Measurements from ENCODE around the gene GDA.

GDA gene

GRCh38 chr9:72151104-72151503 lies 1.9 kb downstream of the GDA start:
- H3K4me1 Mint-ChIP-seq: no peaks in the 10 kb centered on the region
- peaks cover 6% of the 10 kb centered on the region for H3K9me3 Mint-ChIP-seq
- peaks cover 54% of the 10 kb centered on the region for H3K27me3 Mint-ChIP-seq (ENCODE audit: low read depth)
- H3K4me3 Mint-ChIP-seq: no peak overlapping the region
- no peak overlapping the region for H3K27ac Mint-ChIP-seq
- no peaks in the 10 kb centered on the region for H3K36me3 Mint-ChIP-seq (ENCODE audit: low read depth)
- TF ChIP-seq CTCF (IDR thresholded peaks at IDR 0.05; ENCODE audit: unreplicated experiment in 3 of 3): no peak

DNA sequence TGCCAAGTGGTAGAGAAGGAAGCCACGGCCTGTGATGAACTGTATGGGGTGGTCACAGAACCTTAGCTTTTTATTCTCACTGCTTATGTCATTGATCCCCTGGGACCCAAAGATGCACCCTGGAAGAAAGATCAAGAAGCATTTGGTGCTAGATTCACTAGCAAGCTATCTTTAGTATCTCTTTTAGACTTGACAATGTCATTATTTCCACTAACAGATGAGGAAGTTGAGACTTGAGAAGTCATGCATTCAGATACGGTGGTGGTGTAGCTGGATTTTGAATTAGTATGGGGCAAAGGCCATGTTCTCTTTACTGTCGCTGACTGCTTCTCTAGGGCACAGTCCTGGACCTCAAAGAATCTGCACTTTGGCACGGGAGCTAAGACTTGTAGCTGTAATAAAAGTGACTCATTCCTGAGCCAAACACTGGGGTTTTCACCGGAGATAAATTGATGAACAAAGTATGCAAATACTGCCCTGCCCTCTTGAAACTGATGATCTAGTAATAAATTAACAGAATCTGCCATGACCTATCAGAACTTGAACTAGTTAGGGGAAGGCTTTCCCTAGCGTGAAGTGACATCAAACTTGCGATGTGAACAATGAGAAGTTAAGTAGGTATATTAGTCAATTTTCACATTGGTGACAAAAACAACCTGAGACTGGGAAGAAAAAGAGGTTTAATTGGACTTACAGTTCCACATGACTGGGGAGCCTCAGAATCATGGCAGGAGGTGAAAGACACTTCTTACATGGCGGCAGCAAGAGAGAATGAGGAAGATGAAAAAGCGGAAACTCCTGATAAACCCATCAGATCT lies 5.4 kb downstream of the GDA start:
- Mint-ChIP-seq H3K27me3 (ENCODE audit: low read depth) (peaks cover 33% of the 10 kb centered on the region), H3K36me3 (ENCODE audit: low read depth) (no peaks in the 10 kb centered on the region), H3K9me3 (peaks cover 6% of the 10 kb centered on the region), H3K4me3 (no peak overlapping the region), H3K27ac (no peak overlapping the region), H3K4me1 (no peaks in the 10 kb centered on the region)
- no peak for TF ChIP-seq CTCF (IDR thresholded peaks at IDR 0.05; ENCODE audit: unreplicated experiment in 3 of 3)

DNA sequence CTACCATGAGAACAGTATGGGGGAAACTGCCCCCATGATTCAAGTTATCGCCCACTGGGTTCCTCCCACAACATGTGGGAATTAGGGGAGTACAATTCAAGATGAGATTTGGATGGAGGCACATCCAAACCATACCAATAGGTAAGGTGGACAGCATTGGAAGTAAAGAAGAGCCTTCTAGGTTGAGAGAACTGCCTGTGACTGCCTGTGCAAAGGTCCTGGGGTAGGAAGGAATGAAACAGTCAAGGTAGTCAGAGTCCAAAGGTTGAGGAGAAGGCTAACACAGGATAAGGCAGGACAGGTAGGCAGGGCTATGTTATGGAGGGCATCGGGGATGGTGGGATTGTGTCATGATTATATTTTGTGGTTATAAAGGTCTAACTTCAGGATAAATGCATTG lies 6.1 kb downstream of the GDA start:
- no peak overlapping the region for H3K4me3 Mint-ChIP-seq
- peaks cover 6% of the 10 kb centered on the region for H3K9me3 Mint-ChIP-seq
- H3K4me1 Mint-ChIP-seq: no peaks in the 10 kb centered on the region
- no peaks in the 10 kb centered on the region for H3K36me3 Mint-ChIP-seq (ENCODE audit: low read depth)
- H3K27me3 Mint-ChIP-seq (ENCODE audit: low read depth): peaks cover 27% of the 10 kb centered on the region
- H3K27ac Mint-ChIP-seq: no peak overlapping the region
- no peak for TF ChIP-seq CTCF (IDR thresholded peaks at IDR 0.05; ENCODE audit: unreplicated experiment in 3 of 3)

- H3K4me3 Mint-ChIP-seq: no peak overlapping the region
- no peak for TF ChIP-seq CTCF (IDR thresholded peaks at IDR 0.05; ENCODE audit: unreplicated experiment in 3 of 3)
- H3K9me3 Mint-ChIP-seq: peaks cover 3% of the 10 kb centered on the region
- H3K36me3 Mint-ChIP-seq (ENCODE audit: low read depth): no peaks in the 10 kb centered on the region
- H3K27me3 Mint-ChIP-seq (ENCODE audit: low read depth): peaks cover 14% of the 10 kb centered on the region
- no peaks in the 10 kb centered on the region for H3K4me1 Mint-ChIP-seq
- H3K27ac Mint-ChIP-seq: no peak overlapping the region
These were observed 7.3 kb downstream of the GDA start for GRCh38 chr9:72156586-72156985.

DNA sequence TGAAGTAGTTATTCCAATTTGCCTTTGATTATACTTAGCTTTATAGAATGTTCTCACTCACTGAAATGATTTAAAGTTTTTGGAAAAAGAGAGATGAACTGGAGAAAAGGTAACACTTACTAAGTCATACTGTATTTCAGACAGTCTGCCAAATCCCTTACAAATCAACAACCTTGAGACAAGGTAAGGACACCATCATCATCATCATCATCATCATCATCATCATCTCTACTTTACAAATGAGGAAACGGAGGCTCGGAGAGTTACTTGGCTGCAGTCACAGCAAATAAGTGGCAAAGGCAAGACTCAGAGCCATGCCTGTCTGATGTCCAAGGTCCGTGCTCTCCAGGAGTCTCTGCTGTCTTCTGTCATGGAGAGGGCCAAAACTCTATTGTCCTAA lies 9.4 kb downstream of the GDA start:
- Mint-ChIP-seq H3K27ac (no peak overlapping the region), H3K9me3 (no peaks in the 10 kb centered on the region), H3K27me3 (ENCODE audit: low read depth) (peaks cover 7% of the 10 kb centered on the region), H3K4me3 (no peak overlapping the region), H3K4me1 (no peaks in the 10 kb centered on the region), H3K36me3 (ENCODE audit: low read depth) (no peaks in the 10 kb centered on the region)
- no peak for TF ChIP-seq CTCF (IDR thresholded peaks at IDR 0.05; ENCODE audit: unreplicated experiment in 3 of 3)

All from nephron (organoid).